Tongue (tissue), 2 donors: ENCODE measurements around the gene BMPR2. TPM values are rescaled to one million over a fixed set of nuclear protein-coding genes. Genes with fewer than 3 reads are reported as not detected.
"Not testable (repeated sequence)": the region's sequence is repeated elsewhere in the genome, so short reads cannot be mapped to it uniquely, and the experiment has no call there.

Experiments used
- DNase-seq: peaks from one replicate; pipeline ENCODE4 v3.0.0-alpha.2; 2015
- total RNA-seq: library from RNA; depleted of rRNA; stranded (reverse); fragments of >200 nt; gene quantifications from one replicate; pipeline ENCODE4 v1.2.3, GENCODE V29; 2014

BMPR2 gene
- total RNA-seq, 1 donor from 2014 or later, result 49.5 TPM

DNA sequence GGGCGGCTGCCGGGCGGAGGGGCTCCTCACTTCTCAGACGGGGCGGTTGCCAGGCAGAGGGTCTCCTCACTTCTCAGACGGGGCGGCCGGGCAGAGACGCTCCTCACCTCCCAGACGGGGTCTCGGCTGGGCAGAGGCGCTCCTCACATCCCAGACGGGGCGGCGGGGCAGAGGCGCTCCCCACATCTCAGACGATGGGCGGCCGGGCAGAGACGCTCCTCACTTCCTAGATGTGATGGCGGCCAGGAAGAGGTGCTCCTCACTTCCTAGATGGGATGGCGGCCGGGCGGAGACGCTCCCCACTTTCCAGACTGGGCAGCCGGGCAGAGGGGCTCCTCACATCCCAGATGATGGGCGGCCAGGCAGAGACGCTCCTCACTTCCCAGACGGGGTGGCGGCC is 159.2 kb downstream of the BMPR2 start:
- DNase-seq, result not testable (repeated sequence)

DNA sequence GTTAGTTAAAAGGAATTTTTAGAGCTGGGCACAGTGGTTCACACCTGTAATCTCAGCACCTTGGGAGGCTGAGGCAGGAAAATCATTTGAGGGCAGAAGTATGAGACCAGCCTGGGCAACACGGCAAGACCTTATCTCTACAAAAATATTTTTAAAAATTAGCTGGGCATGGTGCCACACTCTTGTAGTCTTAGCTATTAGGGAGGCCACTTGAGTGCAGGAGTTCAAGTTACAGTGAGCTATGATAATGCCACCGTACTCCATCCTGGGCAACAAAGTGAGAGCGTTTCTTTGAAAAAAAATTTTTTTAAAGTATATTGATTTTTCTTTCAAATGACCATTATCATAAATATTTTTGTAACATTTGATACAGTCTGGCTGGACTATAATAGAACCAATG is 165.0 kb downstream of the BMPR2 start:
- peak; percentile 27 for DNase-seq

DNA sequence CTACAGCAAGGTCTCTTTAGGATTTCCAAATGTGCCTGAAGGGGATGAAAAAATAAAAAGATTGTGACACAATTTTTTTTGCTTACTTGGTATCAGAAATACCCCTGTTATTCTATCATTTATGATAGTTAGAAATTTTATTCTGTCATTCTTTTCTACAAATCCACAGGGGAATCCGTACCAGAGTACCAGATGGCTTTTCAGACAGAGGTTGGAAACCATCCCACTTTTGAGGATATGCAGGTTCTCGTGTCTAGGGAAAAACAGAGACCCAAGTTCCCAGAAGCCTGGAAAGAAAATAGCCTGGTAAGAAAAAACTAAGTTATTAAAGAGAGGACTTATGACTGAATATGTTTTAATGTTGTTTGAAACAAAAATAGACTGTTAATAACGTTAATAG is 166.0 kb downstream of the BMPR2 start:
- DNase-seq, result peak; percentile 50

GRCh38 chr2:202545523-202545922 is 169.4 kb downstream of the BMPR2 start:
- DNase-seq, result no peak

DNA sequence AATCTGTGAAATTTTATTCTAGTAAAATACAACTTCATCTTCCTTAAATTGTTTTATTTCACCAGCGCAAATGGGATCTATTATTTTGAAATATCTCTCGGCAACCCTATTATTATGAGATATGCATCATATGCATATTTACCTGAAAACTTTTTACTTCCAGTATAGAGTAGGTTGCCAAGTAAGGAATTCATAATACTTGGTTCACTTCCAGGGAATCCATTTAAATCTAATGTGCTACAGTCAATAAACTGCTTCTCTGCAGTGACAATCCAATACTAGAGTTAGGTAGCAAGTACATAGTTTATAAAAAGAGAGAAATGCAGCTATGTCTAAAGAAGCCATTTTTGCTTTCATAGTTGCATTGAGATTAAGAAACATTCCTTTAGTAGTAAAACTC is 169.8 kb downstream of the BMPR2 start:
- no peak for DNase-seq

- not testable (repeated sequence) for DNase-seq
Observed at GRCh38 chr2:202546499-202547141, 170.5 kb downstream of the BMPR2 start.

DNA sequence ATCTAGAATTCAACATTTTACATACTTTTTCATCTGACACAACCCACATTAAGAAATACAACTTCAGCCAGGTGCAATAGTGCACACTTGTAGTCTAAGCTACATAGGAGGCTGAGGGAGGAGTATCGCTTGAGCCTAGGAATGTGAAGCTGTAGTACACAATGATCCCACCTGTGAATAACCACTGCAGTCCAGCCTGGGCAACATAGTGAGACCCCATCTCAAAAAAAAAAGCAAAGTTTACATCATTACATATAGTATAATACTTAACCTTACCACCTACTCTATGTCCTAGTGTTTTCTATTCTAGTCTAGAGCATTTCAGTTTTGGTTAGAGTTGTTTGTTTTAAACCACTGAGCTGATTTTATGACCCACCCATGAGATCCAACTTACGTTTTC is 172.1 kb downstream of the BMPR2 start:
- no peak for DNase-seq

- DNase-seq, result not testable (repeated sequence)
Observed at GRCh38 chr2:202551000-202551399, 174.9 kb downstream of the BMPR2 start.

- DNase-seq, result no peak
Observed at GRCh38 chr2:202555356-202555755, 179.2 kb downstream of the BMPR2 start.

DNA sequence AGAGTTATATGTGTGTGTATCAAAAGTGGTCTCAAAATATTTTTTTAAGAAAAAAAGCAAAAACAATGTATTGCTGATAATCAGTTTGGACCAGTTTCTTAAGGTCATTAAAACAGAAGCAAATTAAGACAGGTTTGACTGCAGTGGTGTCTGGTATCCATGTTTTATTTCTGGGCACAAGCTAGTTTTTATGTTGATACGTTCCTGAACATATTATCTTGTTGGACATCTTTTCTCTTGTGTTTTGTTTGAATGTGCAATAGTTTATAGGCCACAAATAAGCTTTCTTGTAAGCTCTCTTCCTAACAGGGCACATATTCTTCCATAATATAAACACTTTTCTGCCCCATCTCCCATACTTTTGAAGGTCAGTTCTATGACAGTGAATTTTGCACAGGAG is 184.1 kb downstream of the BMPR2 start:
- DNase-seq, result no peak

- no peak for DNase-seq
Observed at GRCh38 chr2:202564226-202564625, 188.1 kb downstream of the BMPR2 start.

DNA sequence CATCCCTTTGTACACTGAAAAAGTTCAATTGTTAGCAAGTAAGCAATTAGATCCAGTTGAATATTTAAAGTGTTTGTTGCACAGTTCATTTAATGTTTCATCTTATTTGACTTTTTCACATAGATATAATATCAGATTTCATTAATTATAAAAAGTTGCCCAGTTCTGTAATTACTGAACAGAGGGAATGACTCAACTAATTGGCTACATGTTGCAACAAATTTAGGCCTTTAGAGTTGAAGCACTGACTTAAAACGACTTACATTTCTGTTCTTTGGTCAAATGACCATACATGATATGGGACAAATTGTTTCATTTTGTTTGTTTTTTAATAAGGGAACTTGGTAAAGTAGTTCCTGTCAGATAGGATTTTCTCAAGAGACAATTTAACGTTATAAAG is 190.2 kb downstream of the BMPR2 start:
- no peak for DNase-seq

GRCh38 chr2:202574541-202574940 is 198.4 kb downstream of the BMPR2 start:
- no peak for DNase-seq

GRCh38 chr2:202575194-202575593 is 199.1 kb downstream of the BMPR2 start:
- DNase-seq, result not testable (repeated sequence)

DNA sequence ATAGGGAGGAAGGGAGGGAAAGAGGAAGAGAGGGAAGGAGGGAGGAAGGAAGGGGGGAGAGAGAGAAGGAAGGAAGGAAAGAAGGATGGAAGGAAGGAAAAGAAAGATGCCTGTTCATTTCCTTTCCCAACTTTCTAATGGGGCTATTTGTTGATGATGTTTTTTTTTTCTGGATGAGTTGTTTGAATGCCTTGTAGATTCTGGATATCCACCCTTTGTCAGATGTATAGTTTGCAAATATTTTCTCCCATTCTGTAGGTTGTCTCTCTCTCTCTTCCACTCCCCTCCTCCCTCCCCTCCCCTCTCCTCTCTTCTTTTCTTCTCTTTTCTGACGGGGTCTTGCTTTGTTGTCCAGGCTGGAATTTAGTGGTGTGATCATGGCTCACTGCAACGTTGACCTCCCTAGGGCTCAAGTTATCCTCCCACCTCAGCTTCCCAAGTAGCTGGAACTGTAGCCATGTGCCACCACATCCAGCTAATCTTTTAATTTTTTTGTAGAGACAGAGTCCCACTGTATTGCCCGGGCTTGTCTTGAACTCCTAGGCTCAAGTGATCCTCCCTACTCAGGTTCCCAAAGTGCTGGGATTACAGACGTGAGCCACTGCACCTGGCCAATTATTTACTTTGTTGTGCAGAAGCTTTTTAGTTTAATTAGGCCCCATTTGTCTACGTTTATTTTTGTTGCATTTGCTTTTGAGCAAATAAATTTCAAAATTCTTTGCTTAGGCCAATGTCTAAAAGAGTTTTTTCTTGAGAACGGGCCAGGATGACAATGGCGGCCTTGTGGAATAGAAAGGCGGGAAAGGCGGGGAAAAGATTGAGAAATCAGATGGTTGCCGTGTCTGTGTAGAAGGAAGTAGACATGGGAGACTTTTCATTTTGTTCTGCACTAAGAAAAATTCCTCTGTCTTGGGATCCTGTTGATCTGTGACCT is 201.4 kb downstream of the BMPR2 start:
- DNase-seq, result no peak

DNA sequence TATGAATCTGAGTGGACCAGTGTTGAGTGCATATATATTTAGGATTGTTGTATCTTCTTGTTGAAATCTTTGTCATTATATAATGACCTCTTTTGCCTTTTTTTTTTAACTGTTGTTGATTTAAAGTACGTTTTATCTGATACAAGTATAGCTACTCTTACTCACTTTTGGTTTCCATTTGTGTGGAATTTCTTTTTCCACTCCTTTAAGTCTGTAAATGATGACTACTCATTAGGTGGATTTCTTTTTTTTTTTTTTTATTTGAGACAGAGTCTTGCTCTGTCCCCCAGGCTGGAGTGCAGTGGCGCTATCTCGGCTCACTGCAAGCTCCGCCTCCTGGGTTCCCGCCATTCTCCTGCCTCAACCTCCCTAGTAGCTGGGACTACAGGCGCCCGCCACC is 206.7 kb downstream of the BMPR2 start:
- DNase-seq, result not testable (repeated sequence)

DNA sequence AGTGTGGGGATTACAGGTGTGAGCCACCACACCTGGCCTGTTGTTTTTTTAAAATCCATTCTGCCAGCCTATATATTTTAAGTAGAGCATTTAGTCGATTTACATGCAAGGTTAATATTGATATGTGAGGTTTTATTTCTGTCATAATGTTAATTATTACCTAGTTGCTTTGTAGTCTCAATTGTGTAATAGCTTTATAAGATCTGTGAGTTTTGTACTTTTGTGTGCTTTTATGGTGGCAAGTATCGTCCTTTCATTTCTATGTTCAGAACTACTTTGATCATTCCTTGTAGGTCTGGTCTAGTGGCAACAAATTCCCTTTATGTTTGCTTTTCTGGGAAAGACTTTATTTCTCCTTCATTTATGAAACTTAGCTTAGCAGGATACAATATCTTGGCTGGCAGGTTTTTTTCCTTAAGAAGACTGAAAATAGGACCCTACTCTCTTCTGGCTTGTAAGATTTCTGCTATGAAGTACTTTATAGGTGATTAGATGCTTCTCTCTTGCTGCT is 207.6 kb downstream of the BMPR2 start:
- DNase-seq, result no peak

GRCh38 chr2:202588647-202589581 is 212.8 kb downstream of the BMPR2 start:
- peak; percentile 88 for DNase-seq

DNA sequence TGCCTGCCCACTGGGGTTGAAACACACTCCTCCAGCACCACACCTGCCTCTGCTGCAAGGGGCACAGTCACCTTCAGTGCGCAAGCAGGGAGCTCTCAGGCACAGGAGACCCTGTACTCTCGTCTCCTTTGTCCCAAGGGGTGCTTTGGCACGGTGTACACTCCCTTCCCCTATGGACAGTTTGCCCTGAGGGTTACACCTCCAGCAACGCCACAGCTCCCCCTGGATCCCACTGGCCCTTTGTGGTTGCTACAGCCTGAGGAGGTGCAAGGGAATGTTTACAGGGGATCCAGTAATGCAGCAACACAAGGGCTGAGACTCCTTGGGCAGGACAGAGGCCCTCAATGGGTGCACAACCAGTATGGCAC is 213.4 kb downstream of the BMPR2 start:
- no peak for DNase-seq

DNA sequence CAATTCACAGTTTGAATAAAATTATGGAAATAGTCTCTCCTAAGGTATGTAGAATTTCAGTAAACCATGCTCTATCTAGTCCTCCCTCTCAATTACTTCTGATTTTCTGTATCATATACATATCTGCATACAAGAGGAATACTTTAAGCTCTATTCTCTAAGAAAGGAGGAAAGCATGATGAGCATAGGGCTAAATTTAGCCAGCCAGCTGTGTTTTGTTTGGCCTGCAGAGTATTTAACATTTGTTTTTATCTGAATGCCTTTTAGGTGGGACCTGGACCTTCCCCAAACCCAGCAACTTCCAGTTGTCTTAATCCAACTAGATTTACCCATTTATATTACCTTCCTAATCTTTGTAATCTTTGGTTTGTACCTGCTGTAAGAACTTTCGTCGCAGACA is 216.4 kb downstream of the BMPR2 start:
- peak; percentile 25 for DNase-seq

DNA sequence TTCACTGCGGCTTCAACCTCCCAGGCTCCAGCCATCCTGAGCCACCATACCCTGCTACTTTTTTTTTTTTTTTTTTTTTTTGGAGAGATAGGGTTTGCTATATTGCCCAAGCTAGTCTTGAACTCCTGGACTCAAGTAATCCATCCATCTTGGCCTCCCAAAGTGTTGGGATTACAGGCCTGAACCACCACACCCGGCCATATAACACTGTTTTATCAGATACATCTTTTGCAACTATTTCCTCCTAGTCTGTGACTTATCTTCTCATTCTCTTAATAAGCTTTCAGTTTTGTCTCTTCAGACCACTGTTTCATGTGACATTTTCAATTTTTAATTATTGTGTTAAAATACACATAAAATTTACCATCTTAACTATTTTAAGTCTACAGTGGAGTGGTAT is 223.0 kb downstream of the BMPR2 start:
- no peak for DNase-seq

DNA sequence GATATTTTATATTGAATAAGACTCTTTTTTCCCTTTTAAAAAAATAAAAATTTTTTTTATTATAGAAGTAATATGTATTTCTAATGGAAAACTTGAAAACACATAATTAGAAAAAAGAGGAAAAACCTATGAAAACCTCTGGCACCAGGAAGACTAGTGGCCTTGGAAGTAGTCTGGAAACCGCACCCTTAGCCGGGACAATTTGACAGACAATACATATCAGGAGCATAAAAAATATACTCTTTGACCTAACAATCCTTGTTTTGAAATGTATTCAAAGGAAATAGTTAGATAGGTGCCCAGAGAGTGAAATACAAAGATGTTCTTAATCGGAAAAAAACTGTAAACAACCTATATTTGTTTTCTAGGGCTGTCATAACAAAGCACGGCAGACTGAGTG is 223.8 kb downstream of the BMPR2 start:
- no peak for DNase-seq
